SU-DHL-6 (cell line): ENCODE data around the gene OXER1.

Source experiments
- EZH2phosphoT487 ChIP-seq: fragments of 200-600 bp; sonication (generic), shearing (Covaris generic); conservative IDR thresholded peaks from 2 replicates; pipeline ENCODE4 v1.6.1; 2018; ENCODE audit warnings: mild to moderate bottlenecking, antibody characterized with exemption, low read length, moderate library complexity, mixed read lengths
- TF ChIP-seq, protein P1 (sequence below): fragments of 200-600 bp; sonication (generic); IDR thresholded peaks from one replicate; pipeline ENCODE4 v1.5.1; 2017; ENCODE audit warnings: antibody characterized with exemption, mild to moderate bottlenecking, low read length, moderate library complexity; ENCODE audit not compliant: insufficient read depth, poor library complexity, severe bottlenecking

GRCh38 chr2:42801381-42801780, 37.4 kb upstream of the OXER1 start:
- TF ChIP-seq, protein P1, sequence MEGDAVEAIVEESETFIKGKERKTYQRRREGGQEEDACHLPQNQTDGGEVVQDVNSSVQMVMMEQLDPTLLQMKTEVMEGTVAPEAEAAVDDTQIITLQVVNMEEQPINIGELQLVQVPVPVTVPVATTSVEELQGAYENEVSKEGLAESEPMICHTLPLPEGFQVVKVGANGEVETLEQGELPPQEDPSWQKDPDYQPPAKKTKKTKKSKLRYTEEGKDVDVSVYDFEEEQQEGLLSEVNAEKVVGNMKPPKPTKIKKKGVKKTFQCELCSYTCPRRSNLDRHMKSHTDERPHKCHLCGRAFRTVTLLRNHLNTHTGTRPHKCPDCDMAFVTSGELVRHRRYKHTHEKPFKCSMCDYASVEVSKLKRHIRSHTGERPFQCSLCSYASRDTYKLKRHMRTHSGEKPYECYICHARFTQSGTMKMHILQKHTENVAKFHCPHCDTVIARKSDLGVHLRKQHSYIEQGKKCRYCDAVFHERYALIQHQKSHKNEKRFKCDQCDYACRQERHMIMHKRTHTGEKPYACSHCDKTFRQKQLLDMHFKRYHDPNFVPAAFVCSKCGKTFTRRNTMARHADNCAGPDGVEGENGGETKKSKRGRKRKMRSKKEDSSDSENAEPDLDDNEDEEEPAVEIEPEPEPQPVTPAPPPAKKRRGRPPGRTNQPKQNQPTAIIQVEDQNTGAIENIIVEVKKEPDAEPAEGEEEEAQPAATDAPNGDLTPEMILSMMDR: no peak
- no peak for TF ChIP-seq EZH2phosphoT487
